Activated CD8-positive, alpha-beta T cell treated with anti-CD3 and anti-CD28 coated beads for 36 hours (primary cell): ENCODE data around the gene ATP2B2. TPM values are rescaled to one million over a fixed set of nuclear protein-coding genes. Genes with fewer than 3 reads are reported as not detected.

Experiments used
- ATAC-seq: fragments of 200-7000 bp; cut with Tn5 transposase; one replicate; pipeline ENCODE4 v1.10.0; 2021; ENCODE audit warnings: mild to moderate bottlenecking, moderate library complexity
- CTCF ChIA-PET: fragments of 350-600 bp; sonication (Branson Sonifier 250); formaldehyde crosslinking; loops from one replicate; lab custom pipeline; 2021; ENCODE audit warnings: antibody characterized with exemption; lab: Charles Lee
- POLR2A ChIA-PET: fragments of 350-600 bp; sonication (Branson Sonifier 250); formaldehyde crosslinking; loops from one replicate; lab custom pipeline; 2021; ENCODE audit warnings: antibody characterized with exemption; lab: Charles Lee
- DNase-seq: peaks from one replicate; pipeline ENCODE4 v3.0.0-alpha.2; 2020
- H3K27ac Mint-ChIP-seq: one replicate; pipeline ENCODE4 v1.8.0; 2021; ENCODE audit warnings: mild to moderate bottlenecking, mixed read lengths
- H3K27me3 Mint-ChIP-seq: one replicate; pipeline ENCODE4 v1.8.0; 2021; ENCODE audit warnings: mixed read lengths
- H3K36me3 Mint-ChIP-seq: one replicate; pipeline ENCODE4 v1.8.0; 2021; ENCODE audit warnings: low read depth, mixed read lengths
- H3K4me1 Mint-ChIP-seq: one replicate; pipeline ENCODE4 v1.8.0; 2021; ENCODE audit warnings: low read depth, mixed read lengths
- H3K4me3 Mint-ChIP-seq: one replicate; pipeline ENCODE4 v1.8.0; 2021; ENCODE audit warnings: mild to moderate bottlenecking, moderate library complexity, mixed read lengths
- H3K9me3 Mint-ChIP-seq: one replicate; pipeline ENCODE4 v1.8.0; 2021; ENCODE audit warnings: mixed read lengths
- CTCF ChIP-seq: fragments of 200-600 bp; IDR thresholded peaks from one replicate; pipeline ENCODE4 v1.8.0; 2022; ENCODE audit warnings: antibody characterized with exemption, mild to moderate bottlenecking
- intact Hi-C: fragments of 100-400 bp; cut with micrococcal nuclease; formaldehyde crosslinking; loops from one replicate; pipeline ENCODE4 v1.10.0; 2022
- total RNA-seq, 2 experiments: library from RNA; stranded (reverse); gene quantifications; one replicate each; pipeline ENCODE4 v1.2.3, GENCODE V29; 2021

ATP2B2 gene
- total RNA-seq, 2 experiments from 2014 or later = not detected

- CTCF ChIA-PET = interaction anchor here (0.6 to 3.3 kb wide), 13 partner anchors 9 to 417 kb away, joined by 3 to 14 read pairs (median 4); partner anchors contain the start of gene BRK1
- intact Hi-C loops = no loop called here
- ATAC-seq (no peak), DNase-seq (no peak)
- H3K4me1 Mint-ChIP-seq = peaks cover 18% of the 10 kb centered on the region
- POLR2A ChIA-PET = interaction anchor here (0.7 to 2.7 kb wide), 8 partner anchors 14 to 195 kb away, joined by 3 to 11 read pairs (median 4); partner anchors contain the start of genes GHRL and TATDN2
- peak overlapping the region; percentile 43 for H3K27ac Mint-ChIP-seq
- no peak for TF ChIP-seq CTCF
- peak overlapping the region; percentile 88 for H3K4me3 Mint-ChIP-seq
- H3K27me3 Mint-ChIP-seq = peaks cover 2% of the 10 kb centered on the region
- H3K9me3 Mint-ChIP-seq = no peaks in the 10 kb centered on the region
- H3K36me3 Mint-ChIP-seq = peaks cover 7% of the 10 kb centered on the region
Observed at GRCh38 chr3:10321630-10322351, 183.6 kb downstream of the ATP2B2 start.

- Mint-ChIP-seq H3K36me3 (peaks cover 7% of the 10 kb centered on the region), H3K4me1 (peaks cover 18% of the 10 kb centered on the region), H3K4me3 (peak overlapping the region; percentile 88), H3K27ac (peak overlapping the region; percentile 90), H3K9me3 (no peaks in the 10 kb centered on the region), H3K27me3 (no peaks in the 10 kb centered on the region)
- CTCF ChIA-PET = interaction anchor here (0.7 to 3.3 kb wide), 7 partner anchors 25 to 418 kb away, joined by 3 to 14 read pairs (median 3); no protein-coding TSS in a partner anchor
- ATAC-seq = no peak
- TF ChIP-seq CTCF = no peak
- POLR2A ChIA-PET = interaction anchor here (0.6 to 2.7 kb wide), 17 partner anchors 8 to 334 kb away, joined by 3 to 11 read pairs (median 3); partner anchors contain the start of genes EMC3, GHRL and TATDN2
- DNase-seq = no peak
- intact Hi-C loops = no loop called here
Observed at GRCh38 chr3:10320320-10320677, 185.1 kb downstream of the ATP2B2 start.

GRCh38 chr3:10319804-10320203 lies 185.6 kb downstream of the ATP2B2 start:
- no peak for TF ChIP-seq CTCF
- peaks cover 8% of the 10 kb centered on the region for H3K36me3 Mint-ChIP-seq
- no peak for DNase-seq
- H3K9me3 Mint-ChIP-seq = no peaks in the 10 kb centered on the region
- peak overlapping the region; percentile 88 for H3K4me3 Mint-ChIP-seq
- peak overlapping the region; percentile 90 for H3K27ac Mint-ChIP-seq
- no peak for ATAC-seq
- ChIA-PET POLR2A (interaction anchor here (0.5 to 2.2 kb wide), 5 partner anchors 8 to 37 kb away, joined by 3 to 10 read pairs (median 3); partner anchors contain the start of gene GHRL), CTCF (interaction anchor here (1.5 to 3.3 kb wide), 2 partner anchors 38 to 419 kb away, joined by 3 to 14 read pairs; no protein-coding TSS in a partner anchor)
- intact Hi-C loops = no loop called here
- H3K4me1 Mint-ChIP-seq = peaks cover 18% of the 10 kb centered on the region
- no peaks in the 10 kb centered on the region for H3K27me3 Mint-ChIP-seq

- Mint-ChIP-seq H3K9me3 (no peaks in the 10 kb centered on the region), H3K36me3 (peaks cover 9% of the 10 kb centered on the region), H3K4me3 (peak overlapping the region; percentile 63), H3K27me3 (no peaks in the 10 kb centered on the region), H3K27ac (peak overlapping the region; percentile 6), H3K4me1 (peaks cover 18% of the 10 kb centered on the region)
- intact Hi-C loops = no loop called here
- no peak for DNase-seq
- ChIA-PET POLR2A (interaction anchor here (0.5 to 2.2 kb wide), 4 partner anchors 12 to 27 kb away, joined by 3 to 10 read pairs (median 6); partner anchors contain the start of gene GHRL), CTCF (no interaction called here)
- no peak for TF ChIP-seq CTCF
- ATAC-seq = no peak
Observed at GRCh38 chr3:10319251-10319650, 186.1 kb downstream of the ATP2B2 start.

- no peak for ATAC-seq
- Mint-ChIP-seq H3K4me1 (peaks cover 18% of the 10 kb centered on the region), H3K9me3 (no peaks in the 10 kb centered on the region), H3K27ac (no peak overlapping the region), H3K4me3 (no peak overlapping the region), H3K36me3 (peaks cover 12% of the 10 kb centered on the region), H3K27me3 (no peaks in the 10 kb centered on the region)
- no peak for DNase-seq
- POLR2A ChIA-PET = interaction anchor here (0.6 to 1.3 kb wide), 3 partner anchors 13 to 234 kb away, joined by 3 read pairs; no protein-coding TSS in a partner anchor
- intact Hi-C loops = no loop called here
- CTCF ChIA-PET = interaction anchor here (1.3 kb wide), 1 partner anchor 54 kb away, joined by 4 read pairs; no protein-coding TSS in a partner anchor
- no peak for TF ChIP-seq CTCF
Observed at GRCh38 chr3:10317961-10318350, 187.4 kb downstream of the ATP2B2 start.
